VCaP (cell line): Measurements from ENCODE around the gene TSKU.

Experiments
- H3K27ac ChIP-seq: fragments of 450-650 bp; 2 replicates; pipeline ENCODE4 v1.5.1; 2017
- CTCF ChIP-seq: fragments of 450-650 bp; conservative IDR thresholded peaks from 2 replicates; pipeline ENCODE4 v1.5.1; 2017; ENCODE audit warnings: mild to moderate bottlenecking, moderate library complexity

Gene TSKU

DNA sequence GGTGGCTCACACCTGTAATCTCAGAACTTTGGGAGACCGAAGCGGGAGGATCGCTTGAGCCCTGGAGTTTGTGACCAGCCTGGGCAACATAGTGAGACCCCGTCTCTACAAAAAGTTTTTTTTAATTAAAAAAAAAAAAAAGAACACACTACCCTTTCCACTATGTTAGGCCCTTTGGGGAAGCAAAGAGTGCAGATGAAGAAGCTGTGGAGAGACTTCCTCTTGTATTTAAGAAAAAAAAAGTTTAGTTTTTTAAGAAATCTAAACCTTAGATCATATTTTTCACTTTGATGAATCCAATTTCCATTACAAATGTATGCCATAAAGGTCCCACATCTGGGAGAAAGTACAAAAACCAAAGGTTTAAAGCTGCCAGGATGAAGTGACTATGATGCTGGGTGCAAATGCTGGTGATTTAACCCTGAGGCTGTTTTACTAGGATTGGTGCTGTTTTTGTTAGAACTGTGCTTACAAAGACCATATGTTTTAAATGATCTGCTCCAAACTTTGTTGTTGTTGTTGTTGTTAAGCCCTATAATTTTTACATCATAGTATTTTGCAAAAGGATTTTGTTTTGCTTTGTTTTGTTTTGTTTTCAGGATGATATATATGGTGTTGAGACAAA, 48.6 kb downstream of the TSKU start:
- no peak for TF ChIP-seq CTCF
- H3K27ac ChIP-seq, result no peak overlapping the region

- no peak overlapping the region for H3K27ac ChIP-seq
- TF ChIP-seq CTCF, result no peak
Measured at GRCh38 chr11:76832361-76832760, 49.2 kb downstream of the TSKU start.

- H3K27ac ChIP-seq, result peak overlapping the region; percentile 87
- TF ChIP-seq CTCF, result no peak
Measured at GRCh38 chr11:76834151-76834550, 51.0 kb downstream of the TSKU start.

- no peak for TF ChIP-seq CTCF
- peak overlapping the region; percentile 87 for H3K27ac ChIP-seq
Measured at GRCh38 chr11:76835036-76835435, 51.9 kb downstream of the TSKU start.

DNA sequence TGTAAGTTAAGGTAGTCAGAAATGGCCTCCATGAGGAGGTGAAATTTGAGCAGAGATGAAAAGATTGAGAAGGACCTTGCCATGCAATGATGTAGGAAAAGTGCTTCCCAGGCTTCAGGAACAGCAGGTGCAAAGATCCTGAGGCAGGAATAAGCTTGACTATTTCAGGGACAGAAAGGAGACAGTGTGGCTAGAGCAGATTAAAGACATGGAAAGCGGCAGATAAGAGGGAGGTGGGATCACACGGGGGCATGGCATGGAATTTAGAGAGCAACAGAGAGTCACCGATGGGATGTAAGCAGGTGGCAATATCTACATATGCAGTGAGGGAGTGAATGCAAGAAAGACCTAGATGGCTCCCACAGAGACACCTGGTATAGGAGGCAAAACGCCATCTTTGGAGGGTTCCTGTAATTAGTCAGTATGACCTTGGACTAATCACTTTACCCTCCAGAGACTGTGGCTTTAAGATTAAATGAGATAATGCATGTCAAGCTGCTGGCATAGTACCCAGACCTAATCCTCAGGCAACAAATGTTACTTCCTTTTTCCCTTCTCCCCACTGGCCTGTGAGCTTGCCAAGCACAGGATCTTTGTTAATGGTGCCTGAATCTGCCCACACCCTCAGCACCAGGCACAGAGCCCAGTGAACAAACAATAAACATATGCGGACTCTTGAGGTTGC, 52.9 kb downstream of the TSKU start:
- no peak for TF ChIP-seq CTCF
- H3K27ac ChIP-seq, result peak overlapping the region; percentile 87

DNA sequence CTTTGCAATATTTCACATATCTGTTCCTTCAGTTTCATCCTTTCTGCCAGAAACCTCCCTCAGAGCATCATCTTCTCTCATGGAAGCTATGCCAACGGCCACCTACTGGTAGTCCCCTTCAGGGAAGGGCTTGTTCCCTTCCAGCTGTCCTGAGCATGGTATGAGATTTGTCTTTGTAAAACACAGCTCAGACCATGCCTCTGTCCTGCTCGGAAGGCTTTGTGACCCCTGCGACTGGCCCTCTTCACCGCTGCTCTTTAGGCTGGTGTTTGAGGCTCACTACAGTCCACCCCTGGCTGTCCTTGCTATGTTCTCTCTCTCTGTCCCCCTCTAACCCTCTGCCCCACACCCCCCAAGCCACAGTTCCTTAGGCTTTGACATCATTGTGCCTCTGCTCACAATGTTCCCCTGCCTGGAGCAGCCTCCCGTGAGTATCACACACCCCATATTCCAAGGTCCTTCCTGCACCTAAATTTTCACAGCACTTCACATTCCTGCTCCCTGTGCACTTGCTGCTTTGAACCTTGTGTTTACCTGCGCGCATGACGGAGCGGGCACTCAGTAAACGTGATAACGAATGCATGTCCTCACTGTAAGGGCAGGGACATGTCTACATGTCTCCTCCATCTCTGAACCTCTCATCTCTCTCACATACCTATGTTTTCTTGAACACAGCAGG, 53.6 kb downstream of the TSKU start:
- H3K27ac ChIP-seq, result peak overlapping the region; percentile 87
- peak; percentile 25 for TF ChIP-seq CTCF
